KMS-11 (cell line): ENCODE measurements around the gene SCN4A.

ENCODE experiments used
- H2AFZ ChIP-seq: fragments of 200-600 bp; sonication (generic); 2 replicates; pipeline ENCODE4 v1.6.1; 2016; ENCODE audit warnings: antibody characterized with exemption, mixed run types, low read depth
- H3K27ac ChIP-seq: fragments of 200-600 bp; sonication (generic); 2 replicates; pipeline ENCODE4 v1.6.1; 2016; ENCODE audit warnings: mild to moderate bottlenecking, mixed run types
- H3K27me3 ChIP-seq: fragments of 200-600 bp; sonication (generic); 2 replicates; pipeline ENCODE4 v1.6.1; 2017; ENCODE audit warnings: mild to moderate bottlenecking, low read depth, mixed run types, moderate library complexity; ENCODE audit not compliant: insufficient read depth
- H3K36me3 ChIP-seq: fragments of 200-600 bp; sonication (generic); 2 replicates; pipeline ENCODE4 v1.6.1; 2017; ENCODE audit warnings: mild to moderate bottlenecking, mixed run types; ENCODE audit not compliant: insufficient read depth
- H3K4me1 ChIP-seq: fragments of 200-600 bp; sonication (generic); 2 replicates; pipeline ENCODE4 v1.6.1; 2016; ENCODE audit warnings: mild to moderate bottlenecking, low read depth, mixed run types; ENCODE audit not compliant: poor library complexity, severe bottlenecking
- H3K4me2 ChIP-seq: fragments of 200-600 bp; sonication (generic); 2 replicates; pipeline ENCODE4 v1.7.0; 2016; ENCODE audit warnings: mild to moderate bottlenecking, mixed run types
- H3K4me3 ChIP-seq: fragments of 200-600 bp; sonication (generic); IDR thresholded peaks from 2 replicates; pipeline ENCODE4 v1.6.1; 2017; ENCODE audit warnings: low read depth, low read length, mixed read lengths; ENCODE audit not compliant: insufficient read depth
- H3K79me2 ChIP-seq: fragments of 200-600 bp; sonication (generic); 2 replicates; pipeline ENCODE4 v1.6.1; 2016; ENCODE audit warnings: low read depth, mixed run types; ENCODE audit not compliant: insufficient read depth
- H3K9ac ChIP-seq: fragments of 200-600 bp; sonication (generic); 2 replicates; pipeline ENCODE4 v1.6.1; 2016; ENCODE audit warnings: mild to moderate bottlenecking, mixed run types
- H4K20me1 ChIP-seq: fragments of 200-600 bp; sonication (generic); 2 replicates; pipeline ENCODE4 v1.6.1; 2016; ENCODE audit warnings: mild to moderate bottlenecking, mixed run types; ENCODE audit not compliant: insufficient read depth
- CTCF ChIP-seq: fragments of 200-600 bp; sonication (generic); conservative IDR thresholded peaks from 2 replicates; pipeline ENCODE4 v1.6.1; 2017; ENCODE audit warnings: low read depth, mild to moderate bottlenecking, antibody characterized with exemption, low read length, moderate library complexity, mixed read lengths

SCN4A gene

GRCh38 chr17:64016974-64017373, 44.3 kb upstream of the SCN4A start:
- Histone ChIP-seq H3K9ac (no peak overlapping the region), H3K27me3 (no peaks in the 10 kb centered on the region), H3K27ac (no peak overlapping the region), H3K4me3 (no peak overlapping the region), H3K4me1 (peaks cover 45% of the 10 kb centered on the region), H4K20me1 (no peaks in the 10 kb centered on the region), H2AFZ (no peak overlapping the region), H3K79me2 (no peaks in the 10 kb centered on the region; the same call in 1 of the 2 replicates), H3K4me2 (no peak overlapping the region), H3K36me3 (no peaks in the 10 kb centered on the region)
- TF ChIP-seq CTCF = no peak

GRCh38 chr17:64016231-64016784, 43.6 kb upstream of the SCN4A start:
- Histone ChIP-seq H3K36me3 (no peaks in the 10 kb centered on the region), H3K27ac (no peak overlapping the region), H3K4me1 (peaks cover 40% of the 10 kb centered on the region), H3K27me3 (no peaks in the 10 kb centered on the region), H3K79me2 (no peaks in the 10 kb centered on the region; the same call in 1 of the 2 replicates), H3K4me2 (no peak overlapping the region), H3K9ac (no peak overlapping the region), H2AFZ (no peak overlapping the region), H3K4me3 (no peak overlapping the region), H4K20me1 (no peaks in the 10 kb centered on the region)
- TF ChIP-seq CTCF = no peak

- H3K4me3 ChIP-seq = no peak overlapping the region
- H3K36me3 ChIP-seq = no peaks in the 10 kb centered on the region
Measured at GRCh38 chr17:64015447-64015846, 42.7 kb upstream of the SCN4A start.

GRCh38 chr17:64009571-64010402, 37.1 kb upstream of the SCN4A start:
- no peak overlapping the region for H3K27ac ChIP-seq
- no peak overlapping the region for H3K4me3 ChIP-seq
- no peak overlapping the region for H2AFZ ChIP-seq
- no peaks in the 10 kb centered on the region for H3K27me3 ChIP-seq
- peaks cover 10% of the 10 kb centered on the region for H3K4me1 ChIP-seq
- H3K4me2 ChIP-seq = no peak overlapping the region
- no peaks in the 10 kb centered on the region for H3K36me3 ChIP-seq
- no peaks in the 10 kb centered on the region for H4K20me1 ChIP-seq
- TF ChIP-seq CTCF = no peak
- H3K79me2 ChIP-seq = no peaks in the 10 kb centered on the region
- H3K9ac ChIP-seq = no peak overlapping the region

More at GRCh38 chr17:64015447-64015846, 42.7 kb upstream of the SCN4A start:
- H3K27ac ChIP-seq = no peak overlapping the region
- H4K20me1 ChIP-seq = no peaks in the 10 kb centered on the region
- no peaks in the 10 kb centered on the region; the same call in 1 of the 2 replicates for H3K79me2 ChIP-seq
- H2AFZ ChIP-seq = no peak overlapping the region
- TF ChIP-seq CTCF = no peak
- no peaks in the 10 kb centered on the region for H3K27me3 ChIP-seq
- peak overlapping the region; percentile 65; the same call in 1 of the 2 replicates for H3K4me2 ChIP-seq
- no peak overlapping the region for H3K9ac ChIP-seq
- H3K4me1 ChIP-seq = peaks cover 34% of the 10 kb centered on the region
